ENCODE measurements around the gene PRKN. TPM values are rescaled to one million over a fixed set of nuclear protein-coding genes. Genes with fewer than 3 reads are reported as not detected.
A peak's percentile ranks its signal among the peaks of the same experiment; 100 is the strongest.

Gene PRKN
- total and polyA plus RNA-seq, 2 experiments from 2014 or later = 0.10 to 0.84 TPM

DNA sequence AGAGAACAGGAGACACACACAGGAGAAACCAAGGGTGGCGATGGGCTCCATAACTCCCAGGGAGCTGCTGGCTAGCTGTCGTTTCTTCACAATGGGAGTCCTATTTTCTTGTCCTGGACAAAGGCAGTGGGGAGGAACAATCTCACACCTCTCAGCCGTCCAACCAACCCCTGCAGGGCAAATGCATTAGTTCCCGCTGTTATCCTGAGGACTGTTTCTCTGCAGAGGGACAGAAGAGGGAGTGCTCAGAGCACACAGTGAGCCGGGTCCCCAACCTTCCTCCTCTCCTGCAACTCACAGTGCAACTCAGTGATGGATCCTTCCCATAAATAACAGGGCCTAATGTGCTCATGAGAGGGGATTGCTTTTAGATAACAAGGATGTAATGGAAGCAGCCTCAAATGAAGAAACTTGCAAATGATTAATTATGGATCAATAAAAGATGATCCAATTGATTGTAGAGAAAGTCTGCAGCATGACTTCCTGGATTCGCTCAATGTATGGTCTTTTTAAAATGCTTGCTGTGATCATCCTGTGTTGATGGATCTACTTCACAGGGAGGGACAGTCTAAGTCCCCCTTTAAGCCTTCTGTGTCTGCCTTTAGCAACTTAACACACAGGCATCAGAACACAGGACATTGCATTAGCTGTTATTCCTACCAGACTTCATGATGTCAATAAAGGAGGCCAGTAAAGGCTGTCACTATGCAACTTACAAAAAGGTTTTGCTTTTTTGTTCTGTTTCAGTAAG lies 1000.3 kb downstream of the PRKN start:
- H3K4me1 ChIP-seq (ENCODE audit: insufficient read depth) = no peaks in the 10 kb centered on the region
- no peaks in the 10 kb centered on the region for H3K9me2 ChIP-seq (ENCODE audit: insufficient read depth)
- ATAC-seq (peak; percentile 98), DNase-seq (ENCODE audit: low spot score) (peak; percentile 42)
- Mint-ChIP-seq H3K9me3 (peaks cover 9% of the 10 kb centered on the region; the same call in 2 of the 3 replicates), H3K4me3 (no peak overlapping the region), H3K27ac (no peak overlapping the region), H3K4me1 (peaks cover 13% of the 10 kb centered on the region; the same call in 2 of the 3 replicates), H3K36me3 (ENCODE audit: low read depth) (peaks cover 6% of the 10 kb centered on the region; the same call in 1 of the 3 replicates), H3K27me3 (ENCODE audit: insufficient read depth, low read depth, poor library complexity) (no peaks in the 10 kb centered on the region)
- no peak overlapping the region for H3K4me3 ChIP-seq
- no peaks in the 10 kb centered on the region for H3K36me3 ChIP-seq (ENCODE audit: insufficient read depth)
- no peaks in the 10 kb centered on the region for H4K20me1 ChIP-seq (replicated peaks; ENCODE audit: insufficient read depth)
- H3K27ac ChIP-seq (ENCODE audit: low read depth) = no peak overlapping the region
- 0 out of 2 replicates have a peak overlapping the region, but pooled peaks have one; percentile 50 for H2AFZ ChIP-seq
- TF ChIP-seq ZNF331 (CRISPR knock-in tag; IDR thresholded peaks at IDR 0.05; ENCODE audit: low read depth) = no peak
- TF ChIP-seq CREB1 (CRISPR knock-in tag; IDR thresholded peaks at IDR 0.05; ENCODE audit: low read depth) = no peak
- TF ChIP-seq REST (IDR thresholded peaks at IDR 0.05; ENCODE audit: unreplicated experiment) = no peak
- TF ChIP-seq, protein P1, sequence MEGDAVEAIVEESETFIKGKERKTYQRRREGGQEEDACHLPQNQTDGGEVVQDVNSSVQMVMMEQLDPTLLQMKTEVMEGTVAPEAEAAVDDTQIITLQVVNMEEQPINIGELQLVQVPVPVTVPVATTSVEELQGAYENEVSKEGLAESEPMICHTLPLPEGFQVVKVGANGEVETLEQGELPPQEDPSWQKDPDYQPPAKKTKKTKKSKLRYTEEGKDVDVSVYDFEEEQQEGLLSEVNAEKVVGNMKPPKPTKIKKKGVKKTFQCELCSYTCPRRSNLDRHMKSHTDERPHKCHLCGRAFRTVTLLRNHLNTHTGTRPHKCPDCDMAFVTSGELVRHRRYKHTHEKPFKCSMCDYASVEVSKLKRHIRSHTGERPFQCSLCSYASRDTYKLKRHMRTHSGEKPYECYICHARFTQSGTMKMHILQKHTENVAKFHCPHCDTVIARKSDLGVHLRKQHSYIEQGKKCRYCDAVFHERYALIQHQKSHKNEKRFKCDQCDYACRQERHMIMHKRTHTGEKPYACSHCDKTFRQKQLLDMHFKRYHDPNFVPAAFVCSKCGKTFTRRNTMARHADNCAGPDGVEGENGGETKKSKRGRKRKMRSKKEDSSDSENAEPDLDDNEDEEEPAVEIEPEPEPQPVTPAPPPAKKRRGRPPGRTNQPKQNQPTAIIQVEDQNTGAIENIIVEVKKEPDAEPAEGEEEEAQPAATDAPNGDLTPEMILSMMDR (conservative IDR thresholded peaks at IDR 0.05; ENCODE audit: low read depth in 2 of 2) = peak in 1 of 2 experiments; percentile 40; a peak in 2 of 4 replicates
- peak; percentile 62; the same call in 1 of the 2 replicates for TF ChIP-seq ZNF114 (CRISPR knock-in tag; IDR thresholded peaks at IDR 0.05)
- TF ChIP-seq JUNB (IDR thresholded peaks at IDR 0.05; ENCODE audit: unreplicated experiment) = no peak
- TF ChIP-seq EZH2 (IDR thresholded peaks at IDR 0.05; ENCODE audit: low read depth, unreplicated experiment) = no peak
- TF ChIP-seq, protein P2, sequence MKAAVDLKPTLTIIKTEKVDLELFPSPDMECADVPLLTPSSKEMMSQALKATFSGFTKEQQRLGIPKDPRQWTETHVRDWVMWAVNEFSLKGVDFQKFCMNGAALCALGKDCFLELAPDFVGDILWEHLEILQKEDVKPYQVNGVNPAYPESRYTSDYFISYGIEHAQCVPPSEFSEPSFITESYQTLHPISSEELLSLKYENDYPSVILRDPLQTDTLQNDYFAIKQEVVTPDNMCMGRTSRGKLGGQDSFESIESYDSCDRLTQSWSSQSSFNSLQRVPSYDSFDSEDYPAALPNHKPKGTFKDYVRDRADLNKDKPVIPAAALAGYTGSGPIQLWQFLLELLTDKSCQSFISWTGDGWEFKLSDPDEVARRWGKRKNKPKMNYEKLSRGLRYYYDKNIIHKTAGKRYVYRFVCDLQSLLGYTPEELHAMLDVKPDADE (IDR thresholded peaks at IDR 0.05) = no peak
- peak; percentile 76; the same call in 1 of the 2 replicates for TF ChIP-seq ZNF462 (CRISPR knock-in tag; IDR thresholded peaks at IDR 0.05)
- no peak overlapping the region for H3K4me2 ChIP-seq
- H3F3A ChIP-seq (replicated peaks; ENCODE audit: low read depth) = no peaks in the 10 kb centered on the region
- no peaks in the 10 kb centered on the region for H3K79me2 ChIP-seq (replicated peaks; ENCODE audit: insufficient read depth)
- H3K27me3 ChIP-seq (ENCODE audit: insufficient read depth) = no peaks in the 10 kb centered on the region

Measured in GM23338 (cell line).